Measurements from ENCODE around the gene PDIA6. TPM values are rescaled to one million over a fixed set of nuclear protein-coding genes. Genes with fewer than 3 reads are reported as not detected.
A peak's percentile ranks its signal among the peaks of the same experiment; 100 is the strongest.
"Not testable (repeated sequence)": the region's sequence is repeated elsewhere in the genome, so short reads cannot be mapped to it uniquely, and the experiment has no call there.

PDIA6 gene
- total RNA-seq, 4 donors from 2014 or later: 81.3 to 138 (median 90.3) TPM

GRCh38 chr2:10820562-10820961 is 8.0 kb upstream of the PDIA6 start:
- peaks cover 39% of the 10 kb centered on the region for H3K27me3 ChIP-seq
- ATAC-seq: no peak
- TF ChIP-seq EP300 (IDR thresholded peaks at IDR 0.05) (no peak), POLR2AphosphoS5 (IDR thresholded peaks at IDR 0.05) (no peak), POLR2A (IDR thresholded peaks at IDR 0.05) (no peak), CTCF (IDR thresholded peaks at IDR 0.05) (no peak)
- H3K9me3 ChIP-seq: no peaks in the 10 kb centered on the region
- WGBS, 2 donors (ENCODE audit: low coverage in 1 of 2): 18 to 39% methylated on average over 5 to 6 of the region's 8 CpGs
- no peak overlapping the region for H3K4me3 ChIP-seq
- no peaks in the 10 kb centered on the region for H3K36me3 ChIP-seq
- H3K27ac ChIP-seq: no peak overlapping the region
- no peaks in the 10 kb centered on the region for H3K4me1 ChIP-seq

DNA sequence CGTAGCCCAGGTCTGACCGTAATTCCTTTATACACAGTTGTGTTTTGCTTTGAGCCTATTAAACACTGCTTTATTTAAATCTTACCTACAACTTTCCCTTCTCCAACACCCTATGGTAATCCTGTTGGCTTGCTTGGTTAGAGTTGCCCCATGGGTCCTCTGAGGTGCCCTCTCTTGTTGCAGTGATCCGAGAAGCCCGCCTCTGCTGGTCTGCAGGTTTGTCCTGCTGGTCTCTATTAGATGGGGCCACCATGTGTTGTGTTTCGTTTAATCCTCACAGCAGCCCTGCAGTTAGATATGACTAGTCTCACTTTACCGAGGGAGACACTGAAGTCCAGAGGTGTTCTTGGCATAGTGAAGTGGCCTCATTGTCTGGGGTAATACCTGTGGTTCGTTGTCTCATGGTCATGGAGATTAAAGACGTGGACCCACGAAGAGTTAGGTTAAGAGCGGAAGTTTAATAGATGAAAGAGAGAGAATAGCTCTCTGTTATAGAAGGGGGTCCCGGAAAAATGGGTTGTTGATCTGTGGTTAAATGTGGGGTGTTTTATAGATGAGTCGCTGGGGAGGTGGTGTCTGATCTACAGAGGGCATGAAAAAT is 7.2 kb upstream of the PDIA6 start:
- Histone ChIP-seq H3K4me1 (no peaks in the 10 kb centered on the region), H3K36me3 (no peaks in the 10 kb centered on the region), H3K27me3 (peaks cover 39% of the 10 kb centered on the region), H3K9me3 (no peaks in the 10 kb centered on the region), H3K27ac (no peak overlapping the region), H3K4me3 (no peak overlapping the region)
- 87 to 94% methylated on average over 7 to 11 of the region's 12 CpGs for WGBS, 2 donors (ENCODE audit: low coverage in 1 of 2)
- ATAC-seq: no peak
- no peak for TF ChIP-seq POLR2A (IDR thresholded peaks at IDR 0.05)

- 59 to 67% methylated on average over 3 of the region's 3 CpGs for WGBS, 2 donors (ENCODE audit: low coverage in 1 of 2)
- Histone ChIP-seq H3K36me3 (no peaks in the 10 kb centered on the region), H3K4me1 (no peaks in the 10 kb centered on the region), H3K27ac (no peak overlapping the region), H3K9me3 (no peaks in the 10 kb centered on the region), H3K4me3 (no peak overlapping the region), H3K27me3 (peaks cover 32% of the 10 kb centered on the region)
- no peak for ATAC-seq
- TF ChIP-seq EP300 (IDR thresholded peaks at IDR 0.05) (no peak), POLR2A (IDR thresholded peaks at IDR 0.05) (no peak), CTCF (IDR thresholded peaks at IDR 0.05) (no peak), POLR2AphosphoS5 (IDR thresholded peaks at IDR 0.05) (no peak)
Observed at GRCh38 chr2:10818984-10819383, 6.4 kb upstream of the PDIA6 start.

DNA sequence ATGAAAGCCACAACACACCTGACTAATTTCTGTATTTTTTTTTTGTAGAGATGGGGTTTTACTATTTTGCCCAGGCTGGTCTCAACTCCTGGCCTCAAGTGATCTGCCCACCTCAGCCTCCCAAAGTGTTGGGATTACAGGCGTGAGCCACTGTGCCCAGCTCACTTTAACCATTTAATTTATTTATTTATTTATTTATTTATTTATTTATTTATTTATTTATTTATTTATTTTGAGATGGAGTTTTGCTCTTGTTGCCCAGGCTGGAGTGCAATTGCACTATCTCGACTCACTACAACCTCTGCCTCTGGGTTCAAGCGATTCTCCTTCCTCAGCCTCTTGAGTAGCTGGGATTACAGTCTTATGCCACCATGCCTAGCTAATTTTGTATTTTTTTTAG is 5.7 kb upstream of the PDIA6 start:
- not testable (repeated sequence) for H3K27ac ChIP-seq, ATAC-seq, H3K4me3 ChIP-seq, H3K4me1 ChIP-seq, H3K36me3 ChIP-seq, H3K9me3 ChIP-seq
- H3K27me3 ChIP-seq: peaks cover 27% of the 10 kb centered on the region
- WGBS, 2 donors (ENCODE audit: low coverage in 1 of 2): 100% methylated on average over 1 to 3 of the region's 3 CpGs

DNA sequence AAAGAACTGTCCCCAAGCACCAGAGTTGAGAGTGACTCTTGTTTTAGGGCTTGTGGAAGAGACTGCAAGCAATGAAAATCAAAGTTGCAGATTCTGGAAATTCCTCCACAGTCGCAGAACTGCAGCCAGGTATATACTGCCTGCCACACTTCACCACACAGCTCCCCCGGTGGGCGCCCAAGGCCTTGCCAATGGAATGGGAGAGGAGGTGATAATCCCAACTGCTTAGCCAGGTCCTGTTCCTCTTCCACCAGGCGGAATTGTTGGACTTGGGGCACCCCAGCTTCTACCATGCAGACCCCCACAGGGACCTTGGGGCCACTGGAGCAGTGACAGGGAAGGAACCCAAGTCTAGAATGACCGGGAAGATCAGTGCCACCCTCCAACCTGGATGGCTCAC is 4.8 kb upstream of the PDIA6 start:
- ATAC-seq: no peak
- Histone ChIP-seq H3K36me3 (no peaks in the 10 kb centered on the region), H3K27ac (no peak overlapping the region), H3K9me3 (no peaks in the 10 kb centered on the region), H3K27me3 (peaks cover 27% of the 10 kb centered on the region), H3K4me1 (peaks cover 0 to 6% (median 0%) of the 10 kb centered on the region in 3 donors), H3K4me3 (no peak overlapping the region)
- TF ChIP-seq POLR2AphosphoS5 (IDR thresholded peaks at IDR 0.05) (no peak), EP300 (IDR thresholded peaks at IDR 0.05) (no peak), POLR2A (IDR thresholded peaks at IDR 0.05) (no peak)
- 40% methylated on average over 1 of the region's 5 CpGs; no CpG with 5 or more reads in 1 of the 2 donors for WGBS, 2 donors (ENCODE audit: low coverage in 1 of 2)

DNA sequence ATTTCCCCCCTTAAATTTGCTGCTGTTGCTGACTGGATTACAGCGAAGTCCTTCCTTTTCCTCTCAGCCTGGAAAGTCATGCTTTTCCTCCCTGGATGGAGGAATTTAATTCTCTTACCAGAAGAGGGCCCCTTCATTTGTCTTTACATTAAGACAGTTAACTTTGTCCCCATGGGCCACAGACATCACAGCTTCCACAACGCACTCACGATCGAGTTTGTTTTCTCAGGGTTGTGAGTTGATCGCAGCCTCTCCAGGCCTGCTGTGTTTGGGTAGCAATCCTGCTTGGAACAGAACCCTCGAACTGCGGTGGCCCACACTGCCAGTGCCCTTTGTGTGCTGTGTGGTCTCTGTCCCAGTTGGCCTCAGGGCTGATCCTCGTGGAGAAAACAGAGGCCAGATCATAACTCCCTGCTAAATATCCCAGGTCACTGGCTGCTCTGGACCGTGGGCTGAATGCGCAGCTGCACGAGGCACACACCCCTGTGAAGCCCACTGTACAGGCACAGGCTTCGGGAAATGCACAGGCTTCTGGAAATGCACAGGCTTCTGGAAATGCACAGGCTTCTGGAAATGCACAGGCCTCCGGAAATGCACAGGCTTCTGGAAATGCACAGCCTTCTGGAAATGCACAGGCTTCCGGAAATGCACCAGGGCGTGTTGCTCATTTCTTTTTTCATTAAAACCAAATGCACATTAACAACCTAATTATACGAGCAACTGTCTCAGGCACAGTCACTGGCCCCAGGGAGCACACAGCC is 2.2 kb upstream of the PDIA6 start:
- Histone ChIP-seq H3K36me3 (no peaks in the 10 kb centered on the region), H3K27ac (peak overlapping the region in 2 of 4 donors; percentile 22 to 32), H3K4me1 (peaks cover 0 to 27% (median 0%) of the 10 kb centered on the region in 3 donors), H3K9me3 (no peaks in the 10 kb centered on the region), H3K27me3 (peaks cover 6% of the 10 kb centered on the region), H3K4me3 (no peak overlapping the region)
- TF ChIP-seq POLR2A (IDR thresholded peaks at IDR 0.05): no peak
- no peak for TF ChIP-seq POLR2AphosphoS5 (IDR thresholded peaks at IDR 0.05)
- no peak for TF ChIP-seq EP300 (IDR thresholded peaks at IDR 0.05)
- TF ChIP-seq CTCF (IDR thresholded peaks at IDR 0.05): no peak
- ATAC-seq: no peak
- 53 to 62% methylated on average over 4 to 7 of the region's 16 CpGs for WGBS, 2 donors (ENCODE audit: low coverage in 1 of 2)
